Caco-2 (cell line): ENCODE measurements around the gene OR6K3. TPM values are rescaled to one million over a fixed set of nuclear protein-coding genes. Genes with fewer than 3 reads are reported as not detected.

Source experiments
- BruUV-seq: library from RNA; stranded (reverse); fragments of 400-500 nt; replicated peaks from 2 replicates; lab custom pipeline; 2021; lab: Mats Ljungman, UMichigan
- CTCF ChIA-PET: fragments of 300-600 bp; sonication (Branson Sonifier 250); formaldehyde crosslinking; loops from one replicate; lab custom pipeline; 2022; ENCODE audit warnings: antibody characterized with exemption; lab: Charles Lee
- POLR2A ChIA-PET: fragments of 300-600 bp; sonication (Branson Sonifier 250); formaldehyde crosslinking; loops from one replicate; lab custom pipeline; 2022; ENCODE audit warnings: antibody characterized with exemption; lab: Charles Lee
- DNase-seq, 2 experiments: peaks; one replicate each; pipeline versions ENCODE4 v3.0.0 to v3.0.0-alpha.2; 2020 to 2022
- H3K27me3 ChIP-seq: replicated peaks from 2 replicates; pipeline ENCODE4 v1.6.0; 2011; ENCODE audit warnings: low read length; ENCODE audit not compliant: control insufficient read depth, insufficient read depth
- H3K36me3 ChIP-seq: 2 replicates; pipeline ENCODE4 v1.5.1; 2011; ENCODE audit warnings: low read length; ENCODE audit not compliant: control insufficient read depth, insufficient read depth
- H3K4me1 ChIP-seq: fragments of 250-450 bp; sonication (Bioruptor Pico); 2 replicates; pipeline ENCODE4 v1.5.1; 2020; ENCODE audit warnings: mild to moderate bottlenecking
- H3K4me3 ChIP-seq: 2 replicates; pipeline ENCODE4 v1.5.1; 2011; ENCODE audit warnings: low read depth, mild to moderate bottlenecking, control low read depth, low read length
- H3K9me3 ChIP-seq: fragments of 250-450 bp; sonication (Bioruptor Pico); 2 replicates; pipeline ENCODE4 v1.5.1; 2020; ENCODE audit warnings: mild to moderate bottlenecking, moderate library complexity
- H3K27ac Mint-ChIP-seq: one replicate; pipeline ENCODE4 v1.8.0; 2022; ENCODE audit warnings: mixed read lengths; ENCODE audit not compliant: unreplicated experiment
- H3K27me3 Mint-ChIP-seq: one replicate; pipeline ENCODE4 v1.8.0; 2022; ENCODE audit warnings: mixed read lengths; ENCODE audit not compliant: insufficient read depth, unreplicated experiment
- H3K36me3 Mint-ChIP-seq: one replicate; pipeline ENCODE4 v1.8.0; 2022; ENCODE audit warnings: mild to moderate bottlenecking, mixed read lengths; ENCODE audit not compliant: insufficient read depth, unreplicated experiment
- H3K4me1 Mint-ChIP-seq: one replicate; pipeline ENCODE4 v1.8.0; 2022; ENCODE audit warnings: low read depth, mixed read lengths; ENCODE audit not compliant: unreplicated experiment
- H3K4me3 Mint-ChIP-seq: one replicate; pipeline ENCODE4 v1.8.0; 2022; ENCODE audit warnings: mild to moderate bottlenecking, moderate library complexity, mixed read lengths; ENCODE audit not compliant: unreplicated experiment
- H3K9me3 Mint-ChIP-seq: one replicate; pipeline ENCODE4 v1.8.0; 2022; ENCODE audit warnings: mixed read lengths; ENCODE audit not compliant: unreplicated experiment
- intact Hi-C: fragments of 100-400 bp; cut with micrococcal nuclease; formaldehyde crosslinking; loops from one replicate; pipeline ENCODE4 v1.10.0; 2022; ENCODE audit not compliant: unreplicated experiment
- total RNA-seq: library from RNA; stranded (reverse); gene quantifications from 2 replicates; pipeline ENCODE4 v1.2.3, GENCODE V29; 2022
- TF ChIP-seq, protein P1 (sequence below), 2 experiments: fragments of 200-600 bp in 1 of 2; IDR thresholded peaks; 1 replicate in 1 of 2; 2 replicates in 1 of 2; pipeline versions ENCODE4 v1.5.1 to v1.8.0; 2011 to 2022; ENCODE audit warnings: antibody characterized with exemption in 1 of 2, control low read depth in 1 of 2, inconsistent platforms in 1 of 2, low read depth in 1 of 2, low read length in 1 of 2, mild to moderate bottlenecking in 1 of 2, moderate library complexity in 1 of 2; ENCODE audit not compliant: insufficient read depth in 1 of 2, severe bottlenecking in 1 of 2, unreplicated experiment in 1 of 2

OR6K3 gene
- total RNA-seq, 1 experiment from 2014 or later = not detected

DNA sequence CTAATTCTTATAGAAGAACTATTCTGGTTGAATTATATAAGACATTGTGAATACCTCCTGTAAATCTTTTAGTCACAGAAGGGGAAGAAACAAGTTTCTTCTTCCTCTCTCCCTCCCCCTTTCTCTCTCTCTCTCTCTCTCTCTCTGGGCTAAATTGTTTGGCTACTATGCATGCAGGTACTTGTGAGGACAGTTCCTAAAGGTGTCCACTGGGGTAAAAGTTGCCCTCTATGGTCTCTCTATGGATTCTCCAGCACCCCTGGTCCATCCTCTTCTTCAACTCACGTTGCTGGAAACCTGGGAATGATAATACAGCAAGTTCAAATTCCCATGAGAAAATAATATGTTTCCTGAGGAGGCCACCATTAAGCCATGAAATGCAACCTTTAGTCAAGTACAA lies 5.8 kb downstream of the OR6K3 start:
- POLR2A ChIA-PET = no interaction called here
- CTCF ChIA-PET = no interaction called here
- Mint-ChIP-seq H3K36me3 (no peaks in the 10 kb centered on the region), H3K27ac (no peak overlapping the region), H3K9me3 (no peaks in the 10 kb centered on the region), H3K4me1 (no peaks in the 10 kb centered on the region), H3K27me3 (peaks cover 7% of the 10 kb centered on the region), H3K4me3 (no peak overlapping the region)
- Histone ChIP-seq H3K4me1 (no peaks in the 10 kb centered on the region), H3K4me3 (no peak overlapping the region), H3K27me3 (no peaks in the 10 kb centered on the region), H3K9me3 (no peaks in the 10 kb centered on the region), H3K36me3 (no peaks in the 10 kb centered on the region)
- BruUV-seq = no TSS peak
- TF ChIP-seq, protein P1, sequence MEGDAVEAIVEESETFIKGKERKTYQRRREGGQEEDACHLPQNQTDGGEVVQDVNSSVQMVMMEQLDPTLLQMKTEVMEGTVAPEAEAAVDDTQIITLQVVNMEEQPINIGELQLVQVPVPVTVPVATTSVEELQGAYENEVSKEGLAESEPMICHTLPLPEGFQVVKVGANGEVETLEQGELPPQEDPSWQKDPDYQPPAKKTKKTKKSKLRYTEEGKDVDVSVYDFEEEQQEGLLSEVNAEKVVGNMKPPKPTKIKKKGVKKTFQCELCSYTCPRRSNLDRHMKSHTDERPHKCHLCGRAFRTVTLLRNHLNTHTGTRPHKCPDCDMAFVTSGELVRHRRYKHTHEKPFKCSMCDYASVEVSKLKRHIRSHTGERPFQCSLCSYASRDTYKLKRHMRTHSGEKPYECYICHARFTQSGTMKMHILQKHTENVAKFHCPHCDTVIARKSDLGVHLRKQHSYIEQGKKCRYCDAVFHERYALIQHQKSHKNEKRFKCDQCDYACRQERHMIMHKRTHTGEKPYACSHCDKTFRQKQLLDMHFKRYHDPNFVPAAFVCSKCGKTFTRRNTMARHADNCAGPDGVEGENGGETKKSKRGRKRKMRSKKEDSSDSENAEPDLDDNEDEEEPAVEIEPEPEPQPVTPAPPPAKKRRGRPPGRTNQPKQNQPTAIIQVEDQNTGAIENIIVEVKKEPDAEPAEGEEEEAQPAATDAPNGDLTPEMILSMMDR (IDR thresholded peaks at IDR 0.05; ENCODE audit: insufficient read depth in 1 of 2, low read depth in 1 of 2, low read length in 1 of 2, severe bottlenecking in 1 of 2, unreplicated experiment in 1 of 2) = no peak
- intact Hi-C loops = no loop called here
- DNase-seq = no peak

DNA sequence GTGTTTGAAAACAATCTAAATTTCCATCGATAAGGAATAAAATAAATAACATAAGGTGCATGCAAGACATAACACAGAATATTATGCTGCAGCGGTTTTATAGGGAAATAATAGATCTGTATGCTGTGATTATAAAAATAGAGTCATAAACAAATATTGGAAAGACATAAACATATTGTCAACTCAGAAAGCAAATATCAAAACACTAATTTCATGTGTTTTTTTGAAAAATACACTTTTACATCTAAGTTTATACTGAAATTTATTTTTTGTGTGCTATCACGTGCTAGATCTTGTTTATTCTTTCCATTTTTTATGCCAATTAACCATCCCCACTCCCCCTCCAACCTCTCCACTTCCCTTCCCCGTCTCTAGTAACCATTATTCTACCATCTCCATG lies 9.4 kb downstream of the OR6K3 start:
- Histone ChIP-seq H3K36me3 (no peaks in the 10 kb centered on the region), H3K4me1 (no peaks in the 10 kb centered on the region), H3K4me3 (no peak overlapping the region), H3K9me3 (no peaks in the 10 kb centered on the region), H3K27me3 (no peaks in the 10 kb centered on the region)
- no peak overlapping the region for H3K4me3 Mint-ChIP-seq
- no TSS peak for BruUV-seq
- TF ChIP-seq, protein P1 (IDR thresholded peaks at IDR 0.05; ENCODE audit: insufficient read depth in 1 of 2, low read depth in 1 of 2, low read length in 1 of 2, severe bottlenecking in 1 of 2, unreplicated experiment in 1 of 2) = no peak
- H3K27me3 Mint-ChIP-seq = peaks cover 3% of the 10 kb centered on the region
- no peak for DNase-seq
- no peak overlapping the region for H3K27ac Mint-ChIP-seq
- ChIA-PET CTCF (no interaction called here), POLR2A (no interaction called here)
- intact Hi-C loops = no loop called here
- no peaks in the 10 kb centered on the region for H3K9me3 Mint-ChIP-seq
- H3K4me1 Mint-ChIP-seq = no peaks in the 10 kb centered on the region
- no peaks in the 10 kb centered on the region for H3K36me3 Mint-ChIP-seq

DNA sequence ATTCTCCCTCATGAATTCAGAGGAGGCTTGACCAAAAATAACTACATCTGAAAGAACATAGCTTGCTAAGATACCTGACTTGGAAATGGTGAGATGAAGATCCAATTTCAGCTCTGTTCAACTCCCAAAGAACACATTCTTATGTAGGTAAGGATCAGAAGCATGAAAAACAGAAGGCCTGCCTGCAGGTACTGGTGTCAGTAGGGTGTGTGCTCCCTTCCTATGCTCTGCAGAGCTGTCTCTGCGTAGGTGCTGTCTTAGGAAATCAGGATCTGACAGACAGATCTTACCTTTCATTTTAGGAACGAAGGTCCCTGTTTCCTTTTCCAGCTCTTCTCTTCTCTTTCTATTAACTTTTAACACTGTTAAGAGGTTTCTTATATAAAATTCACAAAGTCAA lies 14.4 kb downstream of the OR6K3 start:
- H3K4me1 ChIP-seq = no peaks in the 10 kb centered on the region
- no peak overlapping the region for H3K27ac Mint-ChIP-seq
- H3K36me3 ChIP-seq = no peaks in the 10 kb centered on the region
- no peaks in the 10 kb centered on the region for H3K27me3 ChIP-seq
- POLR2A ChIA-PET = no interaction called here
- no peak overlapping the region for H3K4me3 ChIP-seq
- no peaks in the 10 kb centered on the region for H3K9me3 ChIP-seq
- no TSS peak for BruUV-seq
- no peaks in the 10 kb centered on the region for H3K36me3 Mint-ChIP-seq
- TF ChIP-seq, protein P1 (IDR thresholded peaks at IDR 0.05; ENCODE audit: insufficient read depth in 1 of 2, low read depth in 1 of 2, low read length in 1 of 2, severe bottlenecking in 1 of 2, unreplicated experiment in 1 of 2) = no peak
- CTCF ChIA-PET = no interaction called here
- H3K27me3 Mint-ChIP-seq = no peaks in the 10 kb centered on the region
- no peak overlapping the region for H3K4me3 Mint-ChIP-seq
- no peak for DNase-seq
- no peaks in the 10 kb centered on the region for H3K4me1 Mint-ChIP-seq
- no peaks in the 10 kb centered on the region for H3K9me3 Mint-ChIP-seq
- intact Hi-C loops = no loop called here
